ENCODE data around the gene LOXL3.
"Not testable (repeated sequence)": the region's sequence is repeated elsewhere in the genome, so short reads cannot be mapped to it uniquely, and the experiment has no call there.

The LOXL3 gene

GRCh38 chr2:74503506-74504475, 50.0 kb downstream of the LOXL3 start:
- no peak for DNase-seq

GRCh38 chr2:74502720-74503505, 50.8 kb downstream of the LOXL3 start:
- DNase-seq: no peak

GRCh38 chr2:74502147-74502719, 51.5 kb downstream of the LOXL3 start:
- DNase-seq: no peak

GRCh38 chr2:74501335-74502071, 52.2 kb downstream of the LOXL3 start:
- no peak for DNase-seq

GRCh38 chr2:74500578-74500946, 53.2 kb downstream of the LOXL3 start:
- no peak for DNase-seq

- no peak for DNase-seq
Observed at GRCh38 chr2:74499940-74500577, 53.7 kb downstream of the LOXL3 start.

GRCh38 chr2:74499267-74499939, 54.3 kb downstream of the LOXL3 start, which contains the start of gene LBX2:
Gene LBX2 (minus strand): TSS chr2:74499603. CDS start chr2:74499537, 66 bp downstream.
- no peak for DNase-seq

- no peak for DNase-seq
Observed at GRCh38 chr2:74498500-74499266, 55.1 kb downstream of the LOXL3 start.

- DNase-seq: no peak
Observed at GRCh38 chr2:74497777-74498499, 55.8 kb downstream of the LOXL3 start.

- no peak for DNase-seq
Observed at GRCh38 chr2:74496997-74497776, 56.6 kb downstream of the LOXL3 start.

GRCh38 chr2:74495440-74495839, 58.3 kb downstream of the LOXL3 start:
- DNase-seq: no peak

- no peak for DNase-seq
Observed at GRCh38 chr2:74493546-74493945, 60.2 kb downstream of the LOXL3 start.

GRCh38 chr2:74491648-74492544, 61.8 kb downstream of the LOXL3 start:
- DNase-seq: no peak

GRCh38 chr2:74489906-74490305, 63.8 kb downstream of the LOXL3 start:
- DNase-seq: no peak

- DNase-seq: no peak
Observed at GRCh38 chr2:74488643-74489481, 64.9 kb downstream of the LOXL3 start.

- no peak for DNase-seq
Observed at GRCh38 chr2:74486141-74486540, 67.6 kb downstream of the LOXL3 start.

- DNase-seq: not testable (repeated sequence)
Observed at GRCh38 chr2:74483675-74484164, 70.0 kb downstream of the LOXL3 start.

All from NCI-H1930 (cell line).